Peyer's patch (tissue), 4 donors: Measurements from ENCODE around the gene TRIO. TPM values are rescaled to one million over a fixed set of nuclear protein-coding genes. Genes with fewer than 3 reads are reported as not detected.

Source experiments
- DNase-seq, 3 donors: peaks; one replicate each; pipeline ENCODE4 v3.0.0-alpha.2; 2017 to 2019
- H3K27ac ChIP-seq, 4 donors: fragments of 200-600 bp; sonication (generic); one replicate each; pipeline ENCODE4 v1.5.1; 2016 to 2019
- H3K27me3 ChIP-seq, 2 donors: fragments of 200-600 bp; sonication (generic); one replicate each; pipeline ENCODE4 v1.5.1; 2019
- H3K36me3 ChIP-seq, 3 donors: fragments of 200-600 bp; sonication (generic); one replicate each; pipeline ENCODE4 v1.5.1; 2016 to 2019
- H3K4me1 ChIP-seq, 4 donors: fragments of 200-600 bp; sonication (generic); one replicate each; pipeline ENCODE4 v1.5.1; 2016 to 2019
- H3K4me3 ChIP-seq, 4 donors: fragments of 200-600 bp; sonication (generic); 1 replicate in 3 of 4; 2 replicates in 1 of 4; pipeline ENCODE4 v1.5.1; 2016 to 2019; ENCODE audit warnings: mild to moderate bottlenecking in 1 of 4
- H3K9me3 ChIP-seq, 4 donors: fragments of 200-600 bp; sonication (generic); one replicate each; pipeline ENCODE4 v1.5.1; 2016 to 2019; ENCODE audit warnings: mild to moderate bottlenecking in 1 of 4
- CTCF ChIP-seq, 6 experiments: fragments of 450-650 bp in 4 of 6; fragments of 200-600 bp in 2 of 6; sonication (generic) in 1 of 6; IDR thresholded peaks; one replicate each; pipeline ENCODE4 v1.5.1; 2017 to 2019; ENCODE audit warnings: antibody characterized with exemption in 6 of 6, mild to moderate bottlenecking in 3 of 6, moderate library complexity in 1 of 6
- POLR2A ChIP-seq, 2 donors: fragments of 450-650 bp; IDR thresholded peaks; one replicate each; pipeline ENCODE4 v1.5.1; 2017; ENCODE audit warnings: antibody characterized with exemption in 2 of 2, mild to moderate bottlenecking in 2 of 2, moderate library complexity in 2 of 2
- total RNA-seq, 4 donors: library from RNA; depleted of rRNA; stranded (reverse); fragments of >200 nt; gene quantifications; one replicate each; pipeline ENCODE4 v1.1.0, GENCODE V29; 2016

The TRIO gene
- total RNA-seq, 4 donors from 2014 or later: 171 to 456 (median 340) TPM

GRCh38 chr5:14441641-14442040 lies 298.5 kb downstream of the TRIO start:
- H3K4me1 ChIP-seq: peaks cover 0 to 12% (median 0%) of the 10 kb centered on the region in 4 donors
- peak overlapping the region in 1 of 4 donors; percentile 34 for H3K4me3 ChIP-seq

GRCh38 chr5:14442536-14442935 lies 299.4 kb downstream of the TRIO start:
- Histone ChIP-seq H3K36me3 (no peaks in the 10 kb centered on the region), H3K27ac (no peak overlapping the region), H3K9me3 (no peaks in the 10 kb centered on the region), H3K27me3 (no peaks in the 10 kb centered on the region), H3K4me3 (no peak overlapping the region), H3K4me1 (peaks cover 0 to 13% (median 0%) of the 10 kb centered on the region in 4 donors)
- no peak for DNase-seq
- TF ChIP-seq POLR2A (IDR thresholded peaks at IDR 0.05) (no peak), CTCF (IDR thresholded peaks at IDR 0.05) (no peak)

More at GRCh38 chr5:14441641-14442040, 298.5 kb downstream of the TRIO start:
- Histone ChIP-seq H3K36me3 (no peaks in the 10 kb centered on the region), H3K27ac (no peak overlapping the region), H3K27me3 (no peaks in the 10 kb centered on the region), H3K9me3 (no peaks in the 10 kb centered on the region)
- TF ChIP-seq CTCF (IDR thresholded peaks at IDR 0.05): no peak
- no peak for TF ChIP-seq POLR2A (IDR thresholded peaks at IDR 0.05)
- no peak for DNase-seq

- H3K4me1 ChIP-seq: peaks cover 0 to 24% (median 0%) of the 10 kb centered on the region in 4 donors
- no peak overlapping the region for H3K27ac ChIP-seq
- no peak for DNase-seq
- H3K4me3 ChIP-seq: no peak overlapping the region
- H3K9me3 ChIP-seq: no peaks in the 10 kb centered on the region
- no peaks in the 10 kb centered on the region for H3K36me3 ChIP-seq
- H3K27me3 ChIP-seq: no peaks in the 10 kb centered on the region
- no peak for TF ChIP-seq POLR2A (IDR thresholded peaks at IDR 0.05)
- TF ChIP-seq CTCF (IDR thresholded peaks at IDR 0.05): no peak
These were observed 300.5 kb downstream of the TRIO start for GRCh38 chr5:14443671-14444093.

GRCh38 chr5:14444161-14444560 lies 301.0 kb downstream of the TRIO start:
- H3K4me1 ChIP-seq: peaks cover 0 to 29% (median 0%) of the 10 kb centered on the region in 4 donors
- no peak overlapping the region for H3K27ac ChIP-seq
- H3K4me3 ChIP-seq: no peak overlapping the region

GRCh38 chr5:14445013-14445412 lies 301.9 kb downstream of the TRIO start:
- no peaks in the 10 kb centered on the region for H3K36me3 ChIP-seq
- no peaks in the 10 kb centered on the region for H3K27me3 ChIP-seq
- no peak overlapping the region for H3K27ac ChIP-seq
- no peaks in the 10 kb centered on the region for H3K9me3 ChIP-seq
- TF ChIP-seq CTCF (IDR thresholded peaks at IDR 0.05): no peak
- no peak for TF ChIP-seq POLR2A (IDR thresholded peaks at IDR 0.05)
- no peak for DNase-seq
- H3K4me1 ChIP-seq: peaks cover 0 to 31% (median 0%) of the 10 kb centered on the region in 4 donors
- H3K4me3 ChIP-seq: no peak overlapping the region

More at GRCh38 chr5:14444161-14444560, 301.0 kb downstream of the TRIO start:
- H3K36me3 ChIP-seq: no peaks in the 10 kb centered on the region
- no peaks in the 10 kb centered on the region for H3K27me3 ChIP-seq
- no peaks in the 10 kb centered on the region for H3K9me3 ChIP-seq
- TF ChIP-seq POLR2A (IDR thresholded peaks at IDR 0.05): no peak
- TF ChIP-seq CTCF (IDR thresholded peaks at IDR 0.05): no peak
- DNase-seq: no peak
